SIG-M5 treated with dmso at 0.1 percent for 504 hours (cell line): ENCODE measurements around the gene ARMH1.

Source experiments
- DNase-seq: peaks from one replicate; lab custom pipeline; 2025; ENCODE audit not compliant: unreplicated experiment; lab: John Stamatoyannopoulos, UW

The ARMH1 gene

DNA sequence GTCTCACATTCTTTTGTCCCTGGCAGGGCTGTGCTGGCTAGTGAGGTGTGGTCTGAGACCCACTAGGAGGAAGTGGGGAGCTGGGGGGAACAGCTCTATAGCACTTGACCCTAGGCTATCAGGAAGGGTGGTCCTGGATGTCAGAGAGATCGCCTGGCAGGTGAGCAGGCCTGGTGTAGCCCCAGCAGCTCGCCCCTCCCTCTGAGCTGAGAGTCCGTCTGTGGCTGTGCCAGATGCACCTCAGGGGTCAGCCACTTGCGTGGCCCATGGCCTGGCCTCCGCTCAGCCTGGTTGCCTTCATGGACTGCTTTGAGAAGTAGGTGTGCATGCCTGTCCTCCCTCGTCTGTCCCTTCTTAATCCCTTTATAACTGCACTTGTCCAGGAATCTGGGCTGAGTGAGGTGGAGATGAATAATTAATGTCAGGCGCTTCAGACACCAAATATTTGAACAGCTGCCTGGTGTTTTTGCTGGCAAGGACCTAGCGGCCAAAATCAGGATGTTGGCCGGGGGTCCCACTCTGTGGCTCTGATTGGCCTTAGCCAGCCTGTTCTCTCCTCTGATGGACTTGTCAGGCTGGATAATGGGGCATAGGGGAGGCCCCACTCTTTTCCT is 30.7 kb upstream of the ARMH1 start:
- DNase-seq: no peak

DNA sequence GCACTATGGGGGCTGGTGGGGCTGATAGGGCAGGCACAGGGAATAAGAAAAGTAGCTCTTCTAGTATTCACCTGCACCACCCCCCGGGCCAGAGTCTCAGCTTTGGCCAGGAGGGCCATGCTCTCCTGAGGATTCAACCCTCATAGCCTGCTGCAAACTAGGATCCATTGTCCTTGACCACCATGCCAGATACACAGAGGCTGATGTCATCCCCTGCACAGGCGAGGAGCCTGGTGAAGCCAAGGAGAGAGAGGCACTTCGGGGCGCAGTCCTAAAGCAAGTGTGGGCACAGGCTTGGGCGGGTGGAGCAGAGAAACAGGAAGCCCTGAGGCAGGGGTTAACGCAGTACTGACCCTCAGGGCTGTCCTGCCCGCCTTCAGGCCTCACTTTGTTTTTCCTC is 29.7 kb upstream of the ARMH1 start:
- DNase-seq: no peak

DNA sequence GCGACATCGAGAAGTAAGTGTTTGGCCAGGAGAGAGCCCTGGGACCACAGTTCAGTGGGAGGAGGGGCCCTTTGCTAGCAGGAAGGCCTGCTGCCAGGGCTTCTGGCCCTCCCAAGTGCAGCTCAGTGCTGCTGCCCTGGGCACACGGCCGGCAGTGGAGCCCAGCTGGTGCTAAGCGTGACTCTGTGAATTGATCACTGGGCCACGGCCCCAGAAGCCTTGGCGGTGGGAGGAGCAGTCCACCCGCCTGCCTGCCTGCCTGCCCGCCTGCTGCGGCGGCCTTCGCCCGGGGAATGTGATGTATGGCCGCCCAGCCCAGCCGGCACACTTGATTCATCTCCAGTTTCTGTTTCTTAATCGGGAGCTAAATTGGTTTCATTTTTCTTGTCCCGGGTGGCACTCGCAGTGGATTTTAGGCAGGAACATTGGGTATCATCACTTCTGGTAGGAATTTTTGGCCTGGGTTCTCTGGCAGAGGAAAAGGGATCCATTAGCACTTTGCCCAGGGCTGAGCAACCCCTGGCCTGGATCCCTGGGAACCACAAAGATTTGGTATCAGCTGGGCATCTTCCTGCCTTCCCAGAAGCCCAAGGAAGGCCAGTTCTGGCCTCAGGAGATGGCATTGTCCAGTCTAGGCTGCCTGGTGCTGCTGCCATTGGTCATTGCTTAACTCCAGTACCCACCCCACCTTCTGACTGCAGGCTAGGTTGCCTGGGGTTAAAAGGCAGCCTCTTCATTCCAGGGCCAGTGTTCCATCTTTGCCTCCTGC is 28.9 kb upstream of the ARMH1 start:
- DNase-seq: no peak

DNA sequence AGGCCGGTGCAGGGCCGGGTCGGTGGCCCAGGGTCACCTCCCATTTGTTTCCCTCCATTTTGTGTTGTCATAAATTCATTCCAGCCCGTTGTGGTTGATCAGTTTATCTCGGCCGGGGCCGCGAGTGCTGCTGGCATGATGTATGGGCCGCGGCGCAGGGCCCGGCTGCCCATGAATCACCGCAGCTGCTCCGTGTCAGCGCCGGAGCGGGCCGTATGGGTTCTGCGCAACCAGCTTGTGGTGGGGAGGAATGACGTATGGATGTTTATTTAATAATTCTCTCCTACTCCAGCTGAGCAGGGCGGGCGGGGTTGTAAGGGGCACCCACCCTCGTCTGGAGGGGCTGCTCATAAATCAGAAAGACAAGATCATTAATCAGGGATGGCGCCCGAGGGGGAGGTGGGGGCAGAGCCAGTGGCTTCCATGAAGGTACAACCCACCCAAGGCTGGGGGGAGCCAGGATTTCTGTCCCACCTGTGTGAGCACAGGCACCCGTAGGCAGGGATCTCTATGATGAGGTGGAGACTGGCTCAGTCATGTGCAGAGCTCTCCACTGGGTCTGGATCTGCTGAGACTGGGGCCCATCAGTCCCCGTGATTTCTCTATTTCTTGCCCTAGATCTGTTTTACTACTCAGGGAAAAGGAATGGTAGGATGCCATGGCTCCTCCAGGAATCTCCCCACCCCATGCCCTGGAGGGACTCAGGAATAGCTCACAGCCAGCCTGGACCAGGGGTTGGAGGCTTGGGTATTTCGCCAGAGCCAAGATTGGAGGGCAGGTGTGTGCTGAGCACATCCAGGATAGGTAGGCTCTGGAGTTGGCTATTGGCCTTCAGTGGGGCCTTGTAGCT is 28.0 kb upstream of the ARMH1 start:
- DNase-seq: no peak

DNA sequence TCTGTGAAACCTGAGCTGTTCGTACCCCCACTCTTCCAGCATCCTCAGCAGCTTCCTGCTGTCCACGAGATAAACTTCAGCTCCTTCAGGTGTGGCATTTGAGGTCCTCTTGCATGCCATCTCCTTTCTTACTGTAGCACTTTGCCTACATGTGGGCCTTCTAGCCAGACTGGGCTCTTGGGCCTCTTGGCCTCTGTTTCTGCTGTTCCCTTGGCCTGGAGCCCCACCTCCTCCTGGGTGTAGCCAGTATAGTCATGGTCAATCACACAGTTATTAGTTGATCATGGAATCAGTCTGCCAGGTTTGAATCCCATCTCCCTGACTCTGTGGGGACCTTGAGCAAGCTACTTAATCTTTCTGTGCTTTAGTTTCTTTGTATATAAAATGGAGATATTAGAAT is 26.6 kb upstream of the ARMH1 start:
- no peak for DNase-seq

DNA sequence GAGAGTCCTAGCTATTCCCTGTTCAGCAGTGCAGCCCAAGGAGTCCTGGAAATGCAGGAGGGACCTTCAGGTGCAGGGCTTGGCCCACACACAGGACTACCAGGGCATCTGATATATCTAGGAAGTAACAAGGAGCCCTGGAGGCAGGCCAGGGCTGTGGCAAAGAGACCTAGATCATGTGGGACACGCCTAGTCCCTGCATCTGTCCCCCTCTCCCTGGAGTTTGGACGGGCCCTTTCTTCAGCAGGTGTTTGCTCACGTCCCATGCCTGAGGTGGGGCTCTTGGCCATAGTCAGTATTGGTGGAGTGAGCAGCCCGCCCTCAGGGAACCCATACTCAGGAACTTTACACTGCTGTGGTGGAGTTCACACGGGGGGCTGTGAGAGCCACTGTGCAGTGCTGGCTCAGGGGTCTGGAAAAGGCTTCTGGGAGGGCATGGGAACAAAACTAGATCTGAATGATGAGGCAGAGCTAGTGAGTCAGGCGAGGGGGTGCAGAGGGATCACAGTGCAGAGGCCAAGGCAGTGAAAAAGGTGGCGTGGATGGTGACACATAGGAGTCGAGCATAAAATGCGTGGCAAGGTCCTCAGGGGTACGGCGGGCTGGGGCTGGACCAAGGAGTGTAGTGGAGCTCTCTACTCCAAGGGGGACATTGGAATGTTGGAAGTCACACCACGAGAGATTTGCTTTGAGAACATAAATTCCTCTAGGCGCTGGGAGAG is 25.8 kb upstream of the ARMH1 start:
- DNase-seq: no peak

DNA sequence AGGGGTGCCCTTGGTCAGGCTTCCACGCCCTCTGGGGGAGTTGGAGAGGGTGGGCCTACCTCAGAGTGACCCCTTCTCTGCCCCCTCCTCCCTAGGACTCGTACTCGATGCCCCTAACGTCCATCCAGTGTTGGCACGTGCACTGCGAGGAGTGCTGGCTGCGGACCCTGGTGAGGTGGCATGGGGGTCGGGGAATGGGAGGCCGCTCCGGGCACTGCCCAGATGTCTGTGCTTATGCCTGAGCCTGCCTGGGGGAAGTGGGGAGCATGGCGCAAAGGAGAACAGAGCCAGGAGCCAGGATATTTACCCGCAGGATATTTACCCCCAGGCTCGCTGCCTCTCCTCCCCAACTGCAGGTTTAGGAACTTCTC is 24.7 kb upstream of the ARMH1 start:
- no peak for DNase-seq

DNA sequence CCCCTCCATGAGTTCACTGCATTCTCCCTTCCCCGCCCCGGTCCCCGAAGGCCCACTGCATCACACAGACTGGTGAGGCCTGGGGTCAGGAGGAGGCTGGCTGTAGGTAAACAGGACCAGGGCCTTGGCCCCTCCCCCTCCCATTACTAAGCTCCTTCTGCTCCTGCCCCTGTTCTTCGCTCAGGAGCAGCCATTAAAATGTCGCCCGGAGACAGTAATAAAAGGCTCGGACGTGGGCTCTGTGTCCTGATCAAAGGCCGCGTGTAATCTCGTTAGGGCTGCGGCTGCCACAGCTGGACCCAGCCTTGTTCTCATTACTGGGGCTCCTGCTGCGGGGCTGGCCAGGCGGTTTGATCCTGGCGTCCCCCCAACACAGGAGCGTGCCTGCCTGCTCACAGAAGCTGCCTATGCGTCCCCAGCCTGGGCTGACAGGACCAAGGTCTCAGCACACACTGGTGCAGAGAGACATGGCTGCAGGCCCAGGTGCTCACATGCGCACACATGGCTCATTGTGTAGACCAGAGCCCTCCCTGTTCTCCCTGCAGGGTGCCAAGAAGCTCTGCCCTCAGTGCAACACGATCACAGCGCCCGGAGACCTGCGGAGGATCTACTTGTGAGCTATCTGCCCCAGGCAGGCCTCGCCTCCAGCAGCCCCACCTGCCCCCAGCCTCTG is 24.2 kb upstream of the ARMH1 start:
- no peak for DNase-seq

DNA sequence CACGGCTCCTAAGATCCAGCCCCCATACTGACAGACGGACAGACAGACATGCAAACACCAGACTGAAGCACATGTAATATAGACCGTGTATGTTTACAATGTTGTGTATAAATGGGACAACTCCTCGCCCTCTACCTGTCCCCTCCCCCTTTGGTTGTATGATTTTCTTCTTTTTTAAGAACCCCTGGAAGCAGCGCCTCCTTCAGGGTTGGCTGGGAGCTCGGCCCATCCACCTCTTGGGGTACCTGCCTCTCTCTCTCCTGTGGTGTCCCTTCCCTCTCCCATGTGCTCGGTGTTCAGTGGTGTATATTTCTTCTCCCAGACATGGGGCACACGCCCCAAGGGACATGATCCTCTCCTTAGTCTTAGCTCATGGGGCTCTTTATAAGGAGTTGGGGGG is 23.4 kb upstream of the ARMH1 start:
- DNase-seq: no peak

DNA sequence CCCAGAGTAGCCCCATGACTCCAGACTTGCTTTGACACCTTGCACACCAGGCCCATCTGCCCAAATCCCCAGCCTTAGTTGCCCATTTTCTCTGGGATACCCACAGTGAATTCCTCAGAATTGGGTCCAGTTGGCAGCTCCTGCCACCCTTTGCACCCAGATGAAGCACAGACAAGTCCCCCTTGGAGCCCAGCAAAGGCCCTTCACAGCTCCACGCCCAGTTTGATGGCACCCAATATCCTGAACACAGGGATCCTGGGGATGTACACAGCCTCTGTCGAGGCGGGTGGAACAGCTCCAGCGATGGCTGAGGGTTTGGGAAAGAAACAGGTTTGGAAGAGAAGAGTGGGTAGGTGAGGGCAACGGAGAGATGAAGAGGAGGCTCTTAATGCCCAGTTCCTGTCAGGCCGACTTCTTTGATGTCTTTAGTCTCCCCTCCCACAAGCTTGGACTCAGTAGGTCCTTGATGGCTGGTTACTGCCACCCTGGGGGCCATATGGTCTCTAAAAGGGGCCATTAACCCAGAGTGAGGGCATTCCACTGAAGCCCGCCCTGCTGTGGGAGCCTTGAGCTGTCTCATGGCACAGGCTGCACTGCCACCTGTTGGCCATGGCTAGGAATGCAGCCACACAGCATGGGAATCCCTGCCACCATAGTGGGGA is 21.9 kb upstream of the ARMH1 start:
- peak; percentile 17 for DNase-seq

DNA sequence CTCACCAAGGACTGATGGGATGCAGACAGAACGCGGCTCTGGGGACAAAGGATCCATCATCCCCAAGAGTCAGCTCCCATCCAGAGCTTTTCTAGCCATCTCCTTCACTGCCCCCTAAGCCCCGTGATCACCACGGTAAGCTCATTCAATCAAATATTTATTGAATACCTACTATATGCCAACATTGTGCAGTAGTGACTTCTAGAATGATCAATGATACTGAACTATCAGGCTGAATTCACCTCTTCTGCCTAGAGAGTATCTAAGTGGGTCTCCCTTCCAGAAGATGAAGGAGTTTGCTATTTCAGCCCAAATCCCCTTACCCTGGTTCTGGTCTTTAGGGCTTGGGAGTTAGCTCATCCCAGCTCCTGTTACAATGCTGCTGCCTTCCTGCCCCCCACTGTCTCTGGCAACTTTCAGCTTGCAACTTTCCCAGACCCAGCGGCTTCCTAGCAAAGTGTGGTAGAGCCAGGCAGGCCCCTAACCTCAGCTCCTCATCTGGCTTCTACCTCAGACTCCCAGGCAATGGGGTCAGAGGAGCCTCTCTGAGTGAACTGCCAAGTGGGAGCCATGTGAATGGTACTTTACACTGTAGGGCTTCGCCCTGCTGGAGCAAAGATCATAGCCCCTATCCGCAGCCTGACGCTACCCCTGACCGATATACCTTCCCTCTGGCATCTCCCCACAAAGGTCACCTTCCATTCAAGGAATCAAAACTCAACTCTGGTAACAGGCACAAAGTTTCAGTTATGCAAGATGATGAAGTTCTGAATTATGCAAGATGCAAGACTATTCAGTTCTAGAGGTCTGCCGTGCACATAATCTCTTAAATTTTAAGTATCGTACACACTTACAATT is 21.2 kb upstream of the ARMH1 start:
- DNase-seq: no peak

DNA sequence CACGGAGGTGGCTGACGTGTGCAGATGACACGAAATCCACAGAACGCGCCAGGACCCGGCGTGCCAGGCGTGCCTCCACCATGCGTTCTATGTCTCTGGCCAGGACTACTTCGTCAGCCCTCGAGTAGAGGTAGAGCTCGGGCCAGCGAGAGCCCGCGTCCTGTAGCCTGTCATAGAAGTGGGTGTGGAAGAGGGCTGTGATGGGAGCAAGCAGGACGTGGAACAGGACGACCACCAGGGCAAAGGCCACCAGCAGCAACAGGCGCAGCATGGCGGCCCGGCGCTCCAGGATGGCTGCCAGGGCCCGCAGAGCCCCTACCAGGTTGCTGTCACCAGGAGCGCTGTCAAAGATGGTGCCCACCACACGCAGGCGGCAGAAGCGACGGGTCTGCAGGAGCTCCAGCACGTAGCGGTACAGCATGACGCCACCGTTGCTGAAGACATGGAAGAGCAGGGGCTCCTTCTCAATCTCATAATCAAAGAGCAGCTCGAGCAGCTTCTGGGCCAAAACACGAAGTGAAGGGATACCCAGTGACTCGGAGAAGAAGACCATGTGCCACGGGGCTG is 19.8 kb upstream of the ARMH1 start:
- no peak for DNase-seq

DNA sequence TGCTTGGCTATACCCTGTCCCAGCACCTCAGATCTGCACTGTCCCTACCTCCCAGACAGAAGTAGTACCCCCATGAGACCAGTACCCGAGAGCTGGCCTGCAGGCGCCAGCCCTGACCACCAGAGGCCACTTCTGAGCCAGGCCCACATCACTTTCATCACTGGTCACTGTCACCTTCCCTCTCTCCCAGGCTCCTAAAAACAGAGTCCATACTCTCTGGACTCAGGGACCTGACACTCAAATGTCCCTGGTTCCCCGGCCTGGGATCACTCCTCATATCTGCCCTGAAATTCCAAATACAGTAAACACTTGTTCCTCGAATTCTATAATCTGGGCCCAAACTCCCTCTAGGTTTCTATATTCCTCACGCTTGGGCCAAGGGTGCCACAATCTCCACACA is 18.9 kb upstream of the ARMH1 start:
- peak; percentile 10 for DNase-seq

DNA sequence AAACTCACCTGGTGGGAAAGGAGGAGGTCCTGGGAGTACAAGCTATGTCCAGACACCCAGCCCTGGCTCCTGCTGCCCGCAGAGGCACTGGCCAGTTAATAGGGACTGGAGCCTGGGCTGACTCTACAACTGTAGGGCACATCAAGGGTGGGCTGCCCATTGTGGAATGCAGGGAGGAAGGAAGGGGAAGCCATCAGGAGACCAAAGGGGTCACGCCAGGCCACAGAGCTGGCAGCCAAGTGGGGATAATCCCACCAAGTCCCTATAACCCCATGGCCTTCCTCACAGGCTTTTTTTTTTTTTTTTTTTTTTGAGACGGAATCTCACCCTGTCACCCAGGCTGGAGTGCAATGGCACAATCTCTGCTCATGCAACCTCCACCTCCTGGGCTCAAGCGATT is 14.9 kb upstream of the ARMH1 start:
- DNase-seq: no peak

DNA sequence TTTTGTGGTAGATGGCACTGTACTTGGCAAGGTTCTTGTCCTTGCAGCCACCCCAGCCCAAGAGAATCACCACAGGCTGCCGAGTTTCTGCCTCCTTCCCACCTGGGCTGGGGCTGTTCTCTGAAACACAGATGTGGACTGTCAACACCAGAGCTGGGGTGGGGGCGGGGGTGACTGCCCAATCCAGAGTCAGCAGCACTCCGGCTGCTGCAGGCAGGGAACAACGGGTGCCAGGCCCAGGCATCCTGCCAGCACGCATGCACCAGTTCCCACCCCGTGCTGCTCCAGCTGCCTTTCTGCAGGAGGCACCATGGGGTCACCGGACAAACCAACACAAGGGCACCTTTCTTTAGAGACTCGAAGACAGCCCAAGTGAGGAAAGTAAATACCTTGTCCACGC is 14.3 kb upstream of the ARMH1 start:
- DNase-seq: no peak

DNA sequence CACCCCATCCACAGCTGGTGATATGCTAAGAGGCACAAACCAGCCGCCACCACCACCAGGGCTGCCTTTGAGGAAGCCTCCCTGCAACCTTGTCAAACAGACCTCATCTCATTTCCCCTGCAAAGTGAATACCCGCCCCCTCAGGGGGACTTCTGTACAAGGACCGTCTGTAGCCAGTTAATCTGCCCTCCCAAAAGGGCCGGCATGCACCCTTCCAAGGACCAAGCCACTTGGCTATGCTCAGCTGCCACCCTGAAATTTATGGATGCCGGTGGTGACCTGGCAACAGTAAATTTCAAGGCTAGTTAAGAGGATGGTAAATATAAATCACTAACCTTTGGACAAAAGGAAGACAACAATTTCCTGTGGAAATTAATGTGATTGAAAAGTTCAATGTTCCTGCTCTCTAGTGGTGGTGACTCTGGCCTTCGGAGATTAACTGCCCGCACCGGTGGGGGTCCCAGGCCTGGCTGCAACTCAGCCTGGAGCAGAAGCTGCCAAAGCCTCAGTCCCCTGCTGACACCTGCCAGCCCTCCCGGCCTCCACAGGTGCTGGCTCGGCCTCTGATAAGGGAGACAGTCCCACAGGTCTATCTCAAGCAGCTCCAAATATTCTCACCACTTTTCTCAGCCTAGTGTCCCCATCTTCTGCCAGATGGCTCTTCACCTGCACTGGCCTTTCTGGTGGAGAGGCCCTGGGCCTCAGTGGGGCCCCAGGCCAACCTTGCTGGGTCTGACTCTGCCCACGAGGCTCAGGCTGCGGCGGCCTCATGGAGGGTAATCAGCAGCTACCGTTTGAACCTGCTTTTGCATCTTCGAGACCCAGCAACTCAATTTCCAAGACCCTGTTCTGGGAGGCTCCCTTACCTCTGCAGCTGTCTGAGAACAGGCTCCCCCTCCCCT is 12.5 kb upstream of the ARMH1 start:
- no peak for DNase-seq

DNA sequence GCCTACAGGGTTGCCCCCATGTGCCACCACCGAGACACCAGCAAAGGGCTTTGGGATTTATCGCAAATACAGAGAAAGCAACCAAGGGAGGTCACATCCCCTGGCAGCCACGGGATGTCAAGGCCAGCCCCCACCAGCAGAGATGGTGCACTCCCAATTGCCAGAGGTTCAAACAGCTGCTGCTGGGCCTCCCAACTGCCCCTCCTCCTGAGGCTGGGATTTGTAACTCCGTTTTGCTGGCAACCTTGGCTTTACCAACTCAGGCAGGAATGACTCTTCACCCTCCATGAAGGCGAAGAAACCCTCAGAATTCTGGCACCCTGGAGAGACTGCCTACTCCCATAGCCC is 11.9 kb upstream of the ARMH1 start:
- no peak for DNase-seq

DNA sequence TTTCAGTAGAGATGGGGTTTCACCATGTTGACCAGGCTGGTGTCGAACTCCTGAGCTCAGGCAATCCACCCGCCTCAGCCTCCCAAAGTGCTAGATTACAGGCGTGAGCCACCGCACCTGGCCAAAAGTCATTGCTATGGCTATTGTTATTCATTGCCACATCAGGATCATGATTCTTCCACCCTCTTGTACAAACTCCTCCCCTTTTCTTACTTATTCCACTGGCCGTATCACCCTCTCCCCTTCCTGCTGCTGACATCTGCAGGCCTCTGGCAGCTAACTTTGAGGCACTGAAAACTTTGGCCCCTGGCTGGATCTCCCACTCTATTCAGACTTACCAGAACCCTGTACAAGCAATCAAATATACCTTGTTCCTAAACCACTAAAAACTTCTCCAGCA is 11.1 kb upstream of the ARMH1 start:
- DNase-seq: no peak
